Adrenal gland (tissue), 5 donors: ENCODE results near the gene HSBP1L1.

Experiments used
- POLR2A ChIP-seq, 2 donors: fragments of 450-650 bp; IDR thresholded peaks; one replicate each; pipeline ENCODE4 v1.6.1; 2017; ENCODE audit warnings: antibody characterized with exemption in 2 of 2, mild to moderate bottlenecking in 2 of 2, moderate library complexity in 1 of 2
- TF ChIP-seq, protein P1 (sequence below), 6 experiments: fragments of 450-650 bp in 4 of 6; fragments of 200-600 bp in 2 of 6; sonication (generic) in 1 of 6; IDR thresholded peaks; 1 replicate in 5 of 6; 2 replicates in 1 of 6; pipeline versions ENCODE4 v1.5.1 to v1.8.0; 2016 to 2021; ENCODE audit warnings: antibody characterized with exemption in 6 of 6, mild to moderate bottlenecking in 2 of 6, moderate library complexity in 1 of 6
- donor health status: DM: no; HTN: no; CAD: no.

DNA sequence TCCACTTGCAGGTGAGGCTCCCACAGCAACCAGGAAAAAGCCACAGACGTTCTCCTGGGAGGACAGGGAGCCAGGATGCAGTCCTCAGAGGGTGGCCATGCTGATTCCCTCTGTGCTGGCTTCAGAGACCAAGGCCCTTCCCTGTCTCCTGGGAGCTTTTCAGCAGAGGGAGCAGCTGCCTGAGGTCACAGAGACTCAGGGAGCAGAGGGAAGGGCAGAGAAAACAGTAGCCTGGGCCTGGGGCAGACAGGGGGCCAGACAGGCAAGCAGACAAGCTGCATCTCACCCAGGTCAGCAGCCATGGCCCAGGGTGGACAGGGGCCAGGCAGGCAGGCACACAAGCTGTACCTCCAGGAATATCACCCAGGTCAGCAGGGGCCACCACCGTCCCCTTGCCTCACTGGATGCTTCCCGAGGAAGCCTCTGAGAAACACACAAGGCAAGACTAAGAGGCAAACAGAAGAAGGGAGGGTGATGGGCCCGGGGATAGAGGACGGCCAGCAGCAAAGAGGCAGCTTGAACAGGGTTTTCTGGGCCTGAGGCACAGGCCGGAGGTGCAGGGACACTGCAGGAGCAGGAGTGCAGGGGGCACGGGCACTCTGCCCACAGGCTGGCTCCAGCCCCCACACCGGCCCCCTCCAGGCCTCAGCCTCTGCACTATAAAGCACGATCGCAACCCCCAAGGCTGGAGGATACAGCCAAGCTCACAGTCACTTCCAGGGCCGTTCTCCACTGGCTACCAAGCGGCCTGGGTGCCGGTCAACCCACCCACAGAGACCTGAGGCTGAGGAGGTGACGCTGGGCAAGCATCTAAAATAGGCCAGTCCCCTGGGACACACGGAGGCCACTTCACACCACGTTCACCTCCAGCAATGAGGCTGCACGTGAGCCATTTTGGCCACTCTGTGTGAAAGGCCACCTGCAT, 19.1 kb upstream of the HSBP1L1 start:
- no peak for TF ChIP-seq POLR2A (IDR thresholded peaks at IDR 0.05)
- TF ChIP-seq, protein P1, sequence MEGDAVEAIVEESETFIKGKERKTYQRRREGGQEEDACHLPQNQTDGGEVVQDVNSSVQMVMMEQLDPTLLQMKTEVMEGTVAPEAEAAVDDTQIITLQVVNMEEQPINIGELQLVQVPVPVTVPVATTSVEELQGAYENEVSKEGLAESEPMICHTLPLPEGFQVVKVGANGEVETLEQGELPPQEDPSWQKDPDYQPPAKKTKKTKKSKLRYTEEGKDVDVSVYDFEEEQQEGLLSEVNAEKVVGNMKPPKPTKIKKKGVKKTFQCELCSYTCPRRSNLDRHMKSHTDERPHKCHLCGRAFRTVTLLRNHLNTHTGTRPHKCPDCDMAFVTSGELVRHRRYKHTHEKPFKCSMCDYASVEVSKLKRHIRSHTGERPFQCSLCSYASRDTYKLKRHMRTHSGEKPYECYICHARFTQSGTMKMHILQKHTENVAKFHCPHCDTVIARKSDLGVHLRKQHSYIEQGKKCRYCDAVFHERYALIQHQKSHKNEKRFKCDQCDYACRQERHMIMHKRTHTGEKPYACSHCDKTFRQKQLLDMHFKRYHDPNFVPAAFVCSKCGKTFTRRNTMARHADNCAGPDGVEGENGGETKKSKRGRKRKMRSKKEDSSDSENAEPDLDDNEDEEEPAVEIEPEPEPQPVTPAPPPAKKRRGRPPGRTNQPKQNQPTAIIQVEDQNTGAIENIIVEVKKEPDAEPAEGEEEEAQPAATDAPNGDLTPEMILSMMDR (IDR thresholded peaks at IDR 0.05), result no peak
